NT2/D1 (cell line): ENCODE measurements around the gene HPCAL4.

Experiments used
- YY1 ChIP-seq: IDR thresholded peaks from 2 replicates; pipeline ENCODE4 v1.6.1; 2011; ENCODE audit not compliant: insufficient read length, insufficient read depth
- ZNF274 ChIP-seq: IDR thresholded peaks from 2 replicates; pipeline ENCODE4 v1.6.1; 2011; ENCODE audit warnings: mild to moderate bottlenecking, low read depth, low read length

DNA sequence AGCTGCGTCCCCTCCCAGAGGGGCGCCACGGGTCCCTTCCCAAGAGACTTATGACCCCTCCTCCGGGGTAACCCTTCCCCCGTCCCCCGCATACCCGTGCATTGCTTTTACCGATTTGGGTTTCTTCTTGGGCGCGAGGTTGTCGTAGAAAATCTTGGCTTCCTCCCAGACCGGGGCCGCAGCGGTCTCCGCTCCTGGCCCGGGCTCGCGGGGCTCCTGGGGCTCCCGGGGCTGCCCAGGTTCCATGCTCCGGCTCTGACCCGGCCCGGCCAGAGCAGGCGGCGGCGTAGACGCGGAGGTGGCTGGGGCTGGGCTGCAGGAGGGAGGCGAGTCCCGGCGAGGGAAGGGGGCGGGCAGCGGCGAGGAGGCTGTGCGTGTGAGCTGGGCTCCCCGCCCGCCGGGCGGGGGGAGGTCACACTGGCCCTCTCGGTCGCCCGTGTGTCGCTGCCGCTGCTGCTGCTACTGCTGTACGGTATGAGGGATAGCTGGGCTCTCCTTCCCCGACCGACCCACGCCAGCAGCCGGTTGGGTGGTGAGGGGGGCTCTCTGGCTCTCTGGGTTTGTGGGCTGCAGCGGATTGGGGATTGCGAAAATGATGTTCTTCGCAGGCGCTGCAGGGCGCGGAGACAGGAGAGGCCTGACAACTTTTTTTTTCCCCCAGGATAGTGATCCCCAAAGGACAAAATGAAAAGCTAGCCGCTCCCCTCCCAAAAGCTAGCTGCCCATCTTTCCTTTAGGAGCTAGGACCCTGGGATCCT, 19.3 kb downstream of the HPCAL4 start, which contains the start of gene NT5C1A:
- no peak for TF ChIP-seq YY1
- no peak for TF ChIP-seq ZNF274
